KBM-7 (cell line): ENCODE results near the gene RPIA.

Experiments used
- DNase-seq: peaks from one replicate; pipeline ENCODE4 v3.0.0-alpha.2; 2015
- in situ Hi-C: fragments of 300-500 bp; cut with MboI; formaldehyde crosslinking; loops from 2 replicates; pipeline ENCODE4 v1.14.3; 2020; ENCODE audit warnings: low sequenced_read_pairs, low pct_unique_long_range_greater_than_20kb, mixed read lengths

Gene RPIA

DNA sequence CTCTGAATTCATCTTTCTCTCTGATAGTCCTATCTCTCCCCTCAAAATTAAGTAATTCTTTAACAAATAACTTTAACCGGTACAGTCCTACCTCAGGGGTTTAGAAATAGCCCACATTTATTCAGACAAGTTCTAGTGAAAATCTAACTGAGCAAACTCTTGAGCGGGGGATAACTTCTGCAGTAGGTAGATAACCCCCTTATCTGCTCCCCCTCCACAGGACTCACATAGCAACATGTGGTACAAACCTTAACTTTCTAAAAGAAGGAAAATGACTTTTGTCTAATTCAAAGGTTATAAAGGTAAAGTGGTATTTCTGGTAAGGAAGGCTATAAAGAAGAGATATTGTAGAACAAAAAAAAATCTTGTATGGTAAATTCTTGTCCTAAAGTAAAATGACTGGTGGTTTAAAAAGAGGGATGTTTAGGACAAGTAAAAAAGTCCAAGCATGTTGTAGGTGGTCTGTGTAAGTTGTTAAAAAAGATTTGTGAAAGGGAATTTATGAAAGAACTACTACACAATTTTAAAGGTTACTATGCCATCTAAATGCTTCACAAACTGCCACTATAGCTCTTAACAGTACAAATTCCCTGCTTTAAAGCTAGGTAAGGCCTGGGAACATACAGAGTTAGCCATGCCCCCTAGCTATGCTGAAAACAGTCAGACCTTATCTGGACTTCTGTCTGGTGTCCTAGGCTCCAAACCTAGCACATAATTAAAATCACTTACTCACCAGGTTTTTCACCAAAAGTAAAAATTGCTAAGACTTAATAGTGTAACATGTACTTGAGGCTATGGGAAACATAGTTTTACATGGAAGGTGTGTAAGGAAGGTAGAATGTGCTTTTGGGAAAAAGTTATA lies 8.1 kb upstream of the RPIA start:
- in situ Hi-C loops = no loop called here
- peak; percentile 23 for DNase-seq

DNA sequence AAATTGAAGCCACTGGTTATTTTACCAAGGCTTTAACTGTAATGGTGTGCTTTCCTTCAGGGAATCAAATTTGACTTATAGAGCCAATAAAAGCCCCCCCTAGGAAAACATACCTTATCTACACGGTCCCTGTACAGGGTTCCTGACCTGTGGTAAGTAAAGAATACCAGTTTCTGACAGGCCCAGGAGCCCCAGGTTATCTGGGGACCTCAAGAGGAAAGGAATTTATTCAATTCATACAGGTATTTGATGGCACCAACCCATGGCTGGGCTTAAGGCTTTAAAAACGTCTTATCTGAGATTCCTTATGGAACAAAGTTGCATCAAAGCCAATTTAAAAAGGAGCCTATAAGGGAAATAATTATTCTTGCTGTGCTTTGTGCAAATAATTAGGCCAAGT lies 7.0 kb upstream of the RPIA start:
- in situ Hi-C loops = no loop called here

GRCh38 chr2:88686320-88686719 lies 5.2 kb upstream of the RPIA start:
- DNase-seq = no peak
- in situ Hi-C loops = no loop called here

More for the DNA sequence above, 7.0 kb upstream of the RPIA start:
- no peak for DNase-seq

DNA sequence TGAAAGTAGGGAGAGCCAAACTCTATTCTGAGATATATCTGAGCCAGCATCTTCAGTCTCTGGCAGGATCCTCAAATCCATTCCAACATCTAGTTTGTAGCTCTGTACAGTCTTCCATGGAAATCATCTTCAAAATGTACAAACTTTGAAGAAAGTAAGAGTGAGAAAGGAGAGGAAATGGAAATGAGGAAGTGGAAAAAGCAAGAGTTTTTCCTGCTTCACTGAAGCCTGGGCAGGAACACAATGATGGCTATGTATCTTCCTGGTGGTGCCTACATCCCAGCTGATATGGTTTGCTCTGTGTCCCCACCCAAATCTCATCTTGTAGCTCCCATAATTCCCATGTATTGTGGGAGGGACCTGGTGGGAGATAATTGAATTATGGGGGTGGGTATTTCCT lies 4.1 kb upstream of the RPIA start:
- DNase-seq = no peak
- in situ Hi-C loops = no loop called here

DNA sequence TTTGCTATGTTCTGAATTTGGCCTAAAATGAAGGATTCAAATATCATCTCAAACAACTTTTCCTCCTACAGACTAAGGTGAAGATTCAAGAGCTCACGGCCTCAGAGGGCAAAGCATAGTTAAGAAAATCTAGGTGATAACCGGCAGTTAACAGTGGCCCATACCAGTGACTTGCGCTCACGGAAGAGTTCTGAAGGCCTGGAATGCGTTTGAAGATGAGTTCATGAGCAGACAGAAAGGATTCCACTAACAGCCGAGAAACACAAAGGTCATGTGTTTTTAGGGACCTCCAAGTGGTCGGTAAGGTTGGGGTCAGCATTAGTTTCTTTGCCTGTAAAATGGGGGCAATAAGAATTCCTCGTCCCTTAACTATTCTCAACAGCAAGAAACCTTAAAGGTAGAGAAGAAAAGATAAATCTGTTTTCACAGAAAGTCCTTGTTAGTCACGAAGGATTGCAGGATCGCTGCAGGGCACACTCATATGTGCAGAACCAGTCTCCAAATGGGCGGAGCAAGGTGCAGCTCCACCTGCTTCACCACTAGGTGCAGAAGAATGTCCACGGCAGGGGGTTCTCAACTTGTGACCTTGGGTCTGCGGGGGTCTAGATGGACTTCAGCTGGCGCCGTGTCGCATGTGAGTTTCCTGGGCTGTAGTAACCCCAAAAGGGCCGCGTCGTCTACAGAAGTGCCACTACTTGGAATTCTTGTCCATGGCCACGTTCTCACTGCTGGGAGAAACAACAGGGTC lies 708 bp upstream of the RPIA start:
- DNase-seq = no peak
- in situ Hi-C loops = no loop called here

- in situ Hi-C loops = no loop called here
- DNase-seq = peak; percentile 66
These were observed 714 bp downstream of the RPIA start for GRCh38 chr2:88692187-88692586.

DNA sequence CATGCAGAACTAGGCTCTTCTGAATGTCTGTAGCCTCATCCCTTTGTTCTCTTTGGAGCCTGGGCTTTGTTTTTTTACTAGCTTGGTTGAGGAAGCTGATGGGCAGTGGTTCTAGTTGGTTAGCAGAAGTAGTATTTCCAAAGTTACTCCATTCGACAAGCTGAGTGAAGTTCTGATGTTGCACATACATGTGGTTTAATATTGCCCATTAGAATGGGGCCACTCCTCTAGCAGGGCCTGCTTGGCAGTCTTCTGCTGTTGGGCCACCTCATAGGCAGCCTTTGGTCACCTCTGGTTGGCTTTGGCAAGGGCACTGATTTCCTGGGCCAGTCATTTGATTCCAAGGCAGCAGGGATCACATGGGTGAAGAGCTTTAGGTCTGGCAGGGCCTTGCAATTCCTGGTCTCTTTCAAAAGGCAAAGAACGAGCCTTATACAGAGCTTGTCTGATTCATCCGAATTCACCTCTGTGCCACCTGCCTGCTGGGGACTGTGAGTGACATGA lies 2.5 kb downstream of the RPIA start:
- no peak for DNase-seq
- in situ Hi-C loops = no loop called here

- DNase-seq = no peak
- in situ Hi-C loops = no loop called here
These were observed 5.1 kb downstream of the RPIA start for GRCh38 chr2:88696611-88697010.

DNA sequence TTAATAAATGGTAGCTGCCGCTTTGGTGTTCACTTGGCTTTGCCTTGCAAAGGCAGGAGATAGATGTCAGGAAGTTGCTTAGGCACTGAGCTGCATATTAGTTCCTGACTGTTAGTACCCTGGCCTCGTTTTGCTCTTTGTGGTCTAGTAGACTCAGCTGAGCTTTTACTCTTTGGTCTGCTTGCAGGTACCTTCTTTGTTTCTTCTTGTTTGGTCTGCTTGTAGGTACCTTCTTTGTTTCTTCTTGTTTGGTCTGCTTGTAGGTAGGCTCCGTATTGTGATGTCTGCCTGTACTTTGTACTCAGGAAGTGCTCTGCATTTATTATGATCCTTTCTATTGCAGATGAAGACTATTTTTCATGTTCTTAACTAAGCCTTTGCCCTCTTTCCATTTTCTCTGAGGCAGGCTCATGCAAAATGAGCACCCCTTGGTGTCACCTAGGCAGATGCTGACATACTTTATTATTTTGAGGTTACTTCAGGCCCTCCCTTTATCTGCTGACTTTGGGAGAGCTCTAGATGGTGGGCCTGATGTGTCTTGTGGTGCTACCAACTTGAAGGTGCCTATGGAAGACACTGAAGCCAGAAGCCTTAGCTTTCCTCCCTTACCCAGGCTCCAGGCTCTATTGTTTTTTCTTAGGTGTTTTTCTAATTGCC lies 6.0 kb downstream of the RPIA start:
- DNase-seq = no peak
- in situ Hi-C loops = no loop called here

- in situ Hi-C loops = no loop called here
- DNase-seq = no peak
These were observed 6.5 kb downstream of the RPIA start for GRCh38 chr2:88698027-88698413.

DNA sequence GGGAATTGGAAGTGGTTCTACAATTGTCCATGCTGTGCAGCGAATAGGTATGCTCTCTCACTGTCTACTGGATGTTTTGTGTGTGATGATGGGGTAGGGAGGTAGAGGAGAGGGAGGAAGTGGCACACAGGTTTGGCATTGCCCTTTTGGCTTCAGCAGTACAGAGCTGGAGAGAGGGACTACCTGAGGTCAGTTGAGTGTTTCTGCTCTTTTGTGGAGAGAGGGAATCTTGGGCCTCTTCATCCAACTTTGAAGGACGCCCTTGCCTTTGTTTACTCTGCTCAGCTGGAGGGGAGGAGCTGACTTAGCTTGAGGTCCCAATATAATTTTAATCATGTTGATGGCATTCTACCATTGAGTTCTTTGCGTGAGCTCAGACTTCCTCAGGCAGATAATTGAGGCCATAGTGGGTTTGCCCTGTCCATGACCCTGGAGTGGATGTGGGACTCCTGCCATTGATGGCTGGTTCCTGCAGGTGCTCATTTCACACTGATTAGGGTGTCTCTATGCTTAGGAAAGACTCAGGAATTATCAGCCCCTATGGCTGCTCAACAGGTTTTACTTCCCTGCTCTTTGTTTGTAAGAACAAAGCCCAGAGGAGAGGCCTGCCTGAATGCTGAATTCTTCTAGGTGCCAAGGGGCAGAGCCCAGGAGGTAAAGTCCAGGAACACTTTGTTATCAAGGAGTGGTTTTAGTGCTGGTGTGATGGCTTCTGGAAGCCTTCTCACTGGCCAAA lies 7.2 kb downstream of the RPIA start:
- in situ Hi-C loops = no loop called here
- no peak for DNase-seq

DNA sequence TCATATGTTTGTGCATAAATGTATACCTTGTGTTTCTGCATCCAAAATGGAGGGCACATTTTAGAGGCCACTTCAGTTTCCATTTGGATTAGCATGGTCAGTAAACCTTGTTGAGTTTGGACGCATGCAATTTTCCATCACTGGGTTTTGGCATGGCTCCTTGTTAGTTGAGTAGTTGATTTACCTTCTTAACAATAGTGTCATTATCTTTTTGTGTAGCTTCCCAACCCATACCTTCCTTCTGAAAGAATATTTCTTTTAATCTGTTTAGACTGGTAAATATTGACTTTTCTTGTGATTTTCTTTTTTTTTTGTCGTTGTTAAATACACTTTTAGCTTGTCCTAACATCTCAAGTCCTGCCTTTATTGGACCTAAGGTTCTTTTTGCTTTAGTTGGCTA lies 15.5 kb downstream of the RPIA start:
- in situ Hi-C loops = no loop called here
- no peak for DNase-seq

- no peak for DNase-seq
These were observed 17.7 kb downstream of the RPIA start for GRCh38 chr2:88709181-88709631.

DNA sequence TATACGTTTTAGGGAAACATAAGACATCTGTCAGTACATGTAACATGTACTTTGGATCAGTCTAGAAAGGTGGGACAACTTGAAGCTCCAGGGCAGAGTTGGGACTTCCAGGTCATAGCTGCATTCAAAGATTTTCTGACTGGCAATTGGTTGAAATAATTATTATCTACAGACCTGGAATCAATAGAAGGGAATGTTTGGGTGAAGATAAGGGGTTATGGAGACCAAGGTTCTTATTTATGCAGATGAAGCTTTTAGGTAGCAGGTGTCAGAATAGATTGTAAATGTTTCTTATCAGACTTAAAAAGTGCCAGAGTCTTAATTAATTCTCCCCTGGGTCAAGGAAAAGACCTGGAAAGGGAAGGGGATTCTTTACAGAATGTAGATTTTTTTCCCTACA lies 19.8 kb downstream of the RPIA start:
- no peak for DNase-seq
- in situ Hi-C loops = no loop called here

More at GRCh38 chr2:88709181-88709631, 17.7 kb downstream of the RPIA start:
- in situ Hi-C loops = no loop called here

DNA sequence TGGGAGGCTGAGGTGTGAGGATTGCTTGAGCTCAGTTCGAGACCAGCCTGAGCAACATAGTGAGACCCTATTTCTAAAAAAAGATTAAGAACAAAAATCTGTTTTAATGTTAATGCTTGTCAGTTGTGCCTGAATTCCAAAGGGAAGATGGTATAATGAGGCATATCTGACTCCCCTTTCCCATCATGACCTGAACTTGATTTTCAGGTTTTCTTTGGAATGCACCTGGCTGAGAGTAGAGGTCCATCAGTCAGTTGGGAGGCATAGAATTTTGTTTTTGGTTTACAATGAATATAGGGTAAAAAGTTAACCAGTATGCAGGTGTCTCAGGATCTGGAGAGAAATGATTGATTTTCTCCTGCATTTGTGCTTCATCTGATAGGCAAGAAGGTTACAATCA lies 20.4 kb downstream of the RPIA start:
- in situ Hi-C loops = no loop called here
- no peak for DNase-seq

DNA sequence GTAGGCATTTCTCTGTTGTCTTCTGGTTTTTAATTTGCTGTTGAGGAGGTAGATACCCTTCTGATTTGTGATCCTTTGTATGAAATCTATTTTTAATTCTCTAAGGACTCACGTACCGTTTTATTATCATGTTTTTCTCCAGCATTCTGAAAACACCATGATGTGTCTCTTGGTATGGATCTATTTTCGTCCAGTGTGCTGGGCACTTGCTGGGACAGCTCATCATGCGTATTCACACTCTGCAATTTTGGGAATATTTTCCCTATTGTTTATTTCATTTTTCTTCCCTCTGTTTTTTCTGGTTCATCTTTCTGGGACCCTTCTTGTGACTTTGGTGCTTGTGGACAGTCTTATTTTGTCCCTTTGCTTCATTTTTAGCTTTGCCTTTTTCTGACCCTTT lies 21.9 kb downstream of the RPIA start:
- DNase-seq = no peak

GRCh38 chr2:88714667-88715066 lies 23.2 kb downstream of the RPIA start:
- DNase-seq = no peak
- in situ Hi-C loops = no loop called here

More for the DNA sequence above, 21.9 kb downstream of the RPIA start:
- in situ Hi-C loops = no loop called here

DNA sequence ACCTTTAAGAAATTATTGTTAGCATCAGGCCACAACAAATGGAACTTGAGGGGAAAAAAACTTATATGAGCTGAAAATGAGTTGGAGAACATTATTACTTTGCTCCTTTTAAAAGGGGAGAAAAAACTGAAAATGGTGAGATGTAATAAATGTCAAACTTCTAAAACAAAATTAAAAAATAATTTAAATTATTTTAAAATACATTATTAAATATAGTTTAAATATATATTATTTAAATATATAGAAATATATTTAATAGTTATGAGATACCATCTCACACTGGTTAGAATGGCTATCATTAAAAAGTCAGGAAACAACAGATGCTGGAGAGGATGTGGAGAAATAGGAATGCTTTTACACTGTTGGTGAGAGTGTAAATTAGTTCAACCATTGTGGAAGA lies 28.9 kb downstream of the RPIA start:
- in situ Hi-C loops = no loop called here

GRCh38 chr2:88721268-88721667 lies 29.8 kb downstream of the RPIA start:
- in situ Hi-C loops = no loop called here
- no peak for DNase-seq

More for the DNA sequence above, 28.9 kb downstream of the RPIA start:
- no peak for DNase-seq
